Gastrocnemius medialis (tissue), 4 donors: ENCODE data around the gene IL12RB2. TPM values are rescaled to one million over a fixed set of nuclear protein-coding genes. Genes with fewer than 3 reads are reported as not detected.
A peak's percentile ranks its signal among the peaks of the same experiment; 100 is the strongest.

Experiments
- ATAC-seq, 2 donors: fragments of 150-250 bp; one replicate each; pipeline ENCODE4 v1.9.1; 2016
- DNase-seq, 2 donors: peaks; one replicate each; pipeline ENCODE4 v3.0.0-alpha.2; 2019
- H3K27ac ChIP-seq, 4 donors: fragments of 200-600 bp; sonication (generic); 1 replicate in 1 of 4; 2 replicates in 3 of 4; pipeline ENCODE4 v1.5.1; 2016 to 2018; ENCODE audit warnings: mild to moderate bottlenecking in 2 of 4, moderate library complexity in 1 of 4
- H3K27me3 ChIP-seq, 3 donors: fragments of 200-600 bp; sonication (generic) in 2 of 3; 1 replicate in 1 of 3; 2 replicates in 2 of 3; pipeline versions ENCODE4 v1.5.1 to v1.6.0; 2016 to 2019; ENCODE audit warnings: mild to moderate bottlenecking in 1 of 3, moderate library complexity in 1 of 3
- H3K36me3 ChIP-seq, 2 donors: fragments of 200-600 bp; sonication (generic) in 1 of 2; one replicate each; pipeline ENCODE4 v1.5.1; 2017 to 2018
- H3K4me1 ChIP-seq, 2 donors: fragments of 200-600 bp; sonication (generic) in 1 of 2; one replicate each; pipeline ENCODE4 v1.5.1; 2016 to 2017; ENCODE audit warnings: mild to moderate bottlenecking in 2 of 2
- H3K4me3 ChIP-seq, 4 donors: fragments of 200-600 bp; sonication (generic) in 3 of 4; 1 replicate in 1 of 4; 2 replicates in 3 of 4; pipeline ENCODE4 v1.5.1; 2016 to 2019; ENCODE audit warnings: mild to moderate bottlenecking in 2 of 4
- H3K9me3 ChIP-seq, 3 donors: fragments of 200-600 bp; sonication (generic) in 2 of 3; 1 replicate in 1 of 3; 2 replicates in 2 of 3; pipeline ENCODE4 v1.5.1; 2016 to 2019
- POLR2A ChIP-seq, 2 donors: fragments of 450-650 bp; IDR thresholded peaks; one replicate each; pipeline ENCODE4 v1.6.1; 2017; ENCODE audit warnings: antibody characterized with exemption in 2 of 2, mild to moderate bottlenecking in 2 of 2, moderate library complexity in 2 of 2
- in situ Hi-C, 4 donors: fragments of 200-750 bp; cut with MboI; loops; one replicate each; pipeline versions ENCODE4 v1.15.0 to v1.8.0; 2017; ENCODE audit warnings: low sequenced_read_pairs in 4 of 4
- intact Hi-C: fragments of 100-400 bp; cut with DNase I; formaldehyde crosslinking; loops from one replicate; pipeline ENCODE4 v1.15.1; 2023; ENCODE audit warnings: low total_unique reads
- total RNA-seq, 4 donors: library from RNA; depleted of rRNA; stranded (reverse); fragments of >200 nt; gene quantifications; one replicate each; pipeline versions ENCODE4 v1.1.0 to v1.2.3, GENCODE V29; 2016
- TF ChIP-seq, protein P1 (sequence below), 5 experiments: fragments of 450-650 bp in 3 of 5; fragments of 200-600 bp in 2 of 5; sonication (generic) in 2 of 5; IDR thresholded peaks in 4 of 5; conservative IDR thresholded peaks in 1 of 5; 1 replicate in 4 of 5; 2 replicates in 1 of 5; pipeline ENCODE4 v1.5.1; 2016 to 2019; ENCODE audit warnings: antibody characterized with exemption in 5 of 5, mild to moderate bottlenecking in 3 of 5, moderate library complexity in 3 of 5

IL12RB2 gene
- total RNA-seq, 4 donors from 2014 or later = 3.2 to 14.0 (median 9.2) TPM

DNA sequence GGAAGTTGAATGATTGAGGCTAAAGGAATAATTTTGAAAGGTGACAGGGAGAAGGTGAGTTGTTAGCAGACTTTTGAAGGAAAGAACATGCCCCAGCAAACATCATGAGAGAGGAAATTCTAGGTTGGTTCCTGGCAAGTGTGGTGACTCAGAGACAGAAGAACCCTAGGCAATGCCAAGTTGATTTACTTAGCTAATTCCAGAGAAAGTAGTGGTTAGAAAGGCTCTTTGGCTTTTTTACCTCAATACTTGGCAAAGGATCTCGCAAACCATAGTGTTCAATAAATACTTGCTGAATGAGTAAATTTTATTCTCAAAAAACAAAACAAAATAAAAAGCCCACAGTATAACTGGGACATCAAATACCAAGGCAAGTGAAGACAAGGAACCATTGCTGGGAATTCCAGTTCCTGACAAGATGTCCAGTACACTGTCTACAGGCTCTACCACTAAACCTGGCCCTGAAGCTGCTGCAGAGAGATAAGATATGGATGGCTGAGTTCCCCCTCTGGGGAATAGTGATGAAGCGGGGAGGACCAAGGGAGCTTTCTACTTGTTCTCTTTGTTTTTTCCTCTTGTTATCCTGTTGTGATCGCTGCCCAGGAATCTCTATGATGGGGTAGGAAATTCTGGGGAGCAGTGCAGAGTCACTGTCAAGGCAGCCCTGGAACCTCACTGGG is 48.2 kb downstream of the IL12RB2 start:
- Histone ChIP-seq H3K4me3 (no peak overlapping the region), H3K9me3 (no peaks in the 10 kb centered on the region), H3K36me3 (no peaks in the 10 kb centered on the region), H3K27me3 (no peaks in the 10 kb centered on the region), H3K27ac (no peak overlapping the region), H3K4me1 (peaks cover 0 to 7% of the 10 kb centered on the region in 2 donors)
- TF ChIP-seq POLR2A (IDR thresholded peaks at IDR 0.05) = no peak
- TF ChIP-seq, protein P1, sequence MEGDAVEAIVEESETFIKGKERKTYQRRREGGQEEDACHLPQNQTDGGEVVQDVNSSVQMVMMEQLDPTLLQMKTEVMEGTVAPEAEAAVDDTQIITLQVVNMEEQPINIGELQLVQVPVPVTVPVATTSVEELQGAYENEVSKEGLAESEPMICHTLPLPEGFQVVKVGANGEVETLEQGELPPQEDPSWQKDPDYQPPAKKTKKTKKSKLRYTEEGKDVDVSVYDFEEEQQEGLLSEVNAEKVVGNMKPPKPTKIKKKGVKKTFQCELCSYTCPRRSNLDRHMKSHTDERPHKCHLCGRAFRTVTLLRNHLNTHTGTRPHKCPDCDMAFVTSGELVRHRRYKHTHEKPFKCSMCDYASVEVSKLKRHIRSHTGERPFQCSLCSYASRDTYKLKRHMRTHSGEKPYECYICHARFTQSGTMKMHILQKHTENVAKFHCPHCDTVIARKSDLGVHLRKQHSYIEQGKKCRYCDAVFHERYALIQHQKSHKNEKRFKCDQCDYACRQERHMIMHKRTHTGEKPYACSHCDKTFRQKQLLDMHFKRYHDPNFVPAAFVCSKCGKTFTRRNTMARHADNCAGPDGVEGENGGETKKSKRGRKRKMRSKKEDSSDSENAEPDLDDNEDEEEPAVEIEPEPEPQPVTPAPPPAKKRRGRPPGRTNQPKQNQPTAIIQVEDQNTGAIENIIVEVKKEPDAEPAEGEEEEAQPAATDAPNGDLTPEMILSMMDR (IDR thresholded peaks at IDR 0.05 in 4 of 5, conservative IDR thresholded peaks at IDR 0.05 in 1 of 5) = no peak
- in situ Hi-C loops = no loop called here
- DNase-seq (no peak), ATAC-seq (no peak)
- intact Hi-C loops = no loop called here

DNA sequence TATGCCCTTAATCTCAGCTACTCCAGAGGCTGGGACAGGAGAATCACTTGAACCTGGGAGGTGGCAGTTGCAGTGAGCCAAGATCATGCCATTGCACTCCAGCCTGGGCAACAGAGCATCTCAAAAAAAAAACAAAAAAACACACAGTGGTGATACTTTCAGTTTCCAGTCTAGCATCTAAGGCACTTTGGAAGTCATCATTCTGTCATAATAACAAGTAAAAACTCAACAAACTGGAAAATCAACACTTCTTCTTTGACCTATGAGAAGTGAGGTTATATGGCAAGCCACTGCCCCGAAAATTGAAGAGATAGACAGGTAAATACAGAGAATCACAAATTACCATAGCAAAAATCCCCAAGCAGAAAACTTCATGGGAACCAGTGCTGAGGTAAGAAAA is 51.9 kb downstream of the IL12RB2 start:
- intact Hi-C loops (no loop called here), in situ Hi-C loops (no loop called here)
- Histone ChIP-seq H3K27me3 (no peaks in the 10 kb centered on the region), H3K27ac (no peak overlapping the region), H3K36me3 (no peaks in the 10 kb centered on the region), H3K9me3 (no peaks in the 10 kb centered on the region), H3K4me1 (no peaks in the 10 kb centered on the region), H3K4me3 (no peak overlapping the region)
- DNase-seq (no peak), ATAC-seq (no peak)
- TF ChIP-seq POLR2A (IDR thresholded peaks at IDR 0.05) = no peak
- TF ChIP-seq, protein P1 (IDR thresholded peaks at IDR 0.05 in 4 of 5, conservative IDR thresholded peaks at IDR 0.05 in 1 of 5) = no peak

DNA sequence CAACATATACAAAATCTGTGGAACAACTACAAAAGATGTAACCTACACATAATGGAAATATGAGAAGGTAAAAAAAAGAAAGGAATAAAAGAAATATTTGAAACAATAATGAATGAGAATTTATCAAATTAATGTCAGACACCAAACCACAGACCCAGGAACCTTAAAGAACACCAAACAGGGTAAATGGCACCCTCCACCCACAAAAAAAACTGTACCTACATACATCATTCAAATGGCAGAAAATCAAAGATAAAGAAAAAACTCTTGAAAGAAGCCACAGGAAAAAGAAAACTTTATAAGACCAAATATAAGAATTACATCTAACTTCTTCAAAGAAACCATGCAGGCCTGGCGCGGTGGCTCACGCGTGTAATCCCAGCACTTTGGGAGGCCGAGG is 54.0 kb downstream of the IL12RB2 start:
- ATAC-seq (no peak), DNase-seq (no peak)
- TF ChIP-seq, protein P1 (IDR thresholded peaks at IDR 0.05 in 4 of 5, conservative IDR thresholded peaks at IDR 0.05 in 1 of 5) = no peak
- no peak for TF ChIP-seq POLR2A (IDR thresholded peaks at IDR 0.05)
- Histone ChIP-seq H3K4me1 (no peaks in the 10 kb centered on the region), H3K36me3 (no peaks in the 10 kb centered on the region), H3K27me3 (no peaks in the 10 kb centered on the region), H3K9me3 (no peaks in the 10 kb centered on the region), H3K27ac (no peak overlapping the region), H3K4me3 (no peak overlapping the region)
- in situ Hi-C loops = no loop called here
- intact Hi-C loops = no loop called here

DNA sequence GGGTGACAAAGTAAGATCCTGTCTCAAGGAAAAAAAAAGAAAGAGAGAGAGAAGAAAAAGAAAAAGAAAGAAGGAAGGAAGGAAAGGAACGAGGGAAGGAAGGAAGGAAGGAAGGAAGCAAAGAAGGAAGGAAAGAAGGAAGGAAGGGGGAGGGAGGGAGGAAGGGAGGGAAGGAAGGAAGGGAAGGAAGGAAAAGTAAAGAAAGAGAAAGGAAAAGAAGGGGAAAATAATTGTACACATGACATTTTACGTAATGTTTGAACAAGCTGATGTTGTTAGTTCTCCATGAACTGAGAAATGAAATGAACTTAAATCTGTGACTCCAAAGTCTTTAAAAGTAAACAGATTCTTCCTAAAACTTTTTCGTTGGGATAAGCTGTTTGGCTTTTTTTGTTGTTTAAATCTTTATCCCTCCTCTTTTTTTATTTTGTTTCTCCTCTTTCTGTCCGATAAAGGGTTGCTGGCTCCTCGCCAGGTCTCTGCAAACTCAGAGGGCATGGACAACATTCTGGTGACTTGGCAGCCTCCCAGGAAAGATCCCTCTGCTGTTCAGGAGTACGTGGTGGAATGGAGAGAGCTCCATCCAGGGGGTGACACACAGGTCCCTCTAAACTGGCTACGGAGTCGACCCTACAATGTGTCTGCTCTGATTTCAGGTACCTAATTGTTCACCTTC is 59.8 kb downstream of the IL12RB2 start:
- DNase-seq = peak in 1 of 2 donors; percentile 34
- intact Hi-C loops = no loop called here

More for the DNA sequence above, 59.8 kb downstream of the IL12RB2 start:
- Histone ChIP-seq H3K36me3 (no peaks in the 10 kb centered on the region), H3K27me3 (no peaks in the 10 kb centered on the region), H3K4me3 (no peak overlapping the region), H3K9me3 (no peaks in the 10 kb centered on the region), H3K27ac (no peak overlapping the region), H3K4me1 (peaks cover 17 to 19% of the 10 kb centered on the region in 2 donors)
- in situ Hi-C loops = no loop called here
- ATAC-seq = no peak
- TF ChIP-seq, protein P1 (IDR thresholded peaks at IDR 0.05 in 4 of 5, conservative IDR thresholded peaks at IDR 0.05 in 1 of 5) = peak in 1 of 5 experiments; percentile 3
- TF ChIP-seq POLR2A (IDR thresholded peaks at IDR 0.05) = no peak
